HG03103 (cell line): Measurements from ENCODE around the gene IKZF1.

Source experiments
- ATAC-seq: cut with Tn5 transposase; IDR thresholded peaks from one replicate; pipeline ENCODE4 v1.9.1; 2021; ENCODE audit warnings: low read depth; ENCODE audit not compliant: unreplicated experiment

IKZF1 gene

DNA sequence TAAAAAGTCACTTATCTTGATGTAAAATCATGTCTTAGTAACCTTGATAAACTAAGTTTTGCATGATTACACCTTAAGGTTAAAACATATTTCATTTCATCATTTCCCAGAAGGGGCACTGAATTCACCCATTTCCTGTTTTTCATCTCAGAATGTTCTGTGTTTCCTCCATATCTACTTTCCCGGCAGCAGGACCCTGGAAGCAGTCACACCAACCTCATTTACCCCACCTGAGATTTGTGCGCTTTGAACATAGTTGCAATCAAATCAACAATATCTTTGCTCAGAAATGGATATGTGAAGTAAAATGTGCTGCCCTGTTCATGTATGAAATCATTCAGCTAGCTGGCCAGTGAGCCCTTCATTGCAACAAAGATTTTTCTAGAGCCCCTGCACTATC, 46.8 kb downstream of the IKZF1 start:
- ATAC-seq: no peak

DNA sequence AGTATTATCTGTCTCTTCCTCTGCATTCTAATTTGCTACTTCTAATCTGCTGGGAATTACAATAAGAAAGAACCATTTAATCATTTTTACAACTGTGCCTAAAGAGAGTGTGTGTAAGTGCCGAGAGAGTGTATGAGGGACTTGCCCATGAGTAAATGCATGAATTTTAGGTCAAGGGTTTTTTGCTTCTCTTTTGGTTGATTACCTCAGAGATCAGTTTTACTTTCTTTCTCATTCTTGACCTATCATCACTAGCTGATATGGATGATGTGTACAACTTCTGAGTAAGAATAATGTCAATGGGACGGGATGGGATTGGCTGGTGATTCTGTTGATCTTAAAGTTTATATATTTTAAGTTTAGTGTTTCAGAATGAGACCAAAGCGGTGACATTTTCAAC, 47.8 kb downstream of the IKZF1 start:
- peak; percentile 69 for ATAC-seq

GRCh38 chr7:50352751-50353150, 48.2 kb downstream of the IKZF1 start:
- ATAC-seq: no peak

DNA sequence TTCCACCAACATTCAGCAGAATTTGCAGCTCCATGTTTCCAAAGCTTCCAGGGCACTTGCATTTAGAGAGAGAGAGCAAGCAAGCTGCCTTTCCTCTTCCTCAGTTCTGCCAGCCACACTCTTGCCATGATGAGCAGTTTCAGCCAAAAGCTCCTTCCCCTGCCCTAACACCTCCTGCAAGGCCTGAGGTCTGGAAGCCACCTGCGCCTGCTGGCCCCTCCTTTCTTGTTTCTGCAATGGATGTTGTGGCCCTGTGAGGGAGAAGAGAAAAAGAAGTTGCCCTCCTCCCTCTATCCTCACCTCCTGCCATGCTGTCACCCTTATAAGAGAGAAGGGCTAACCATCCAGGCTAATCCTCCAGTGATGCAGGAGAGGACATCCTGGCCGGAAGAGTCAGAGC, 48.7 kb downstream of the IKZF1 start:
- ATAC-seq: no peak

DNA sequence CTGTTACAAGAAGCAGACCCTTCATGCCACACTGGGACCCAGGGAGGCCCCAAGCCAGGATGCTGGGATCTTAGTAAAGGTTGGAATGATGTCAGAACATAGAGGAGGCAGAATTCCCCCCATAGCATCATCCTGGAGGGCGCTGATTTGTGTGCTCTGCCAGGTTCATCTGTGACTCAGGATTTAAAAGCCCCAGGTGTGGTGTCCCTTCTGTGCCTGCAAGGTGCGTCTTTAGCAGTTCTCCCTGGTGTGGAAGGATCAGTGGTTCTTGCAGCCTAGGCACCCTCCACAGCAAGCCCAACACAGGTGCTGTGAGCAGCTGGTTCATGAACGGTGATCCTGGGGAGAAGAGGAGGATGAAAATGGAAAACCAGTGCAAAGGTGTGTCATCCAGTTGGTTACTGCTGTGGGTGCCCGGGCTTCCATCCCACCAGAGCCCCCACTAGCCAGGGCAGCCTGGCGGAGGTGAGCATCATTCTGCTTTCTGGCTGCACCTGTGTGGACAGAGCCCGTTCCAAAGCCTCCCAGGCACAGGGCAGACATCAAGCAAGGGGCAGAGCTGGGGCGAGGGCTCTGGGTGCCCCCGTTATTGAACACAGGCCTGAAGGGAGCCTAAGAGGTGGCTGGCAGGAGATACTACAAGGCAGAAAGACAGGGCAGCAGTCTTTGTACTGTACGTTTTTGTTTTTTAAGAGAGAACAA, 49.5 kb downstream of the IKZF1 start:
- ATAC-seq: no peak

DNA sequence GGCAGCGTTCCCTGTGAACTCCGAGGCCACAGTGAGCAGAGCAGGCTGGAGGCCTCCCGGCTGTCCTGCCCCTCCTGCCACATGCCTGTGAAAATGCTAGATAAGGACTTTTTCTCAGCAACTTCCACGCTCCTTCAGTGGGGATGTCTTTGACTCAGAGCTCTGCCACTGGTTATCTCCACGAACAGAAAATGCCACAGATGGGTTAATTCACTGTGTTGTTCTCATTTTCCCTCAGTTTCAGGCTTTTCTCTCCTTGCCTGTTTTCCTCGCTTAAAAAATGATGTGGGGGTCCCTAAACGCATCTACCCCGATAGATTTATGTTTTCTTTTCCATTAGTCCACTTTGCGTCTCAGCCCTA, 51.3 kb downstream of the IKZF1 start:
- no peak for ATAC-seq

DNA sequence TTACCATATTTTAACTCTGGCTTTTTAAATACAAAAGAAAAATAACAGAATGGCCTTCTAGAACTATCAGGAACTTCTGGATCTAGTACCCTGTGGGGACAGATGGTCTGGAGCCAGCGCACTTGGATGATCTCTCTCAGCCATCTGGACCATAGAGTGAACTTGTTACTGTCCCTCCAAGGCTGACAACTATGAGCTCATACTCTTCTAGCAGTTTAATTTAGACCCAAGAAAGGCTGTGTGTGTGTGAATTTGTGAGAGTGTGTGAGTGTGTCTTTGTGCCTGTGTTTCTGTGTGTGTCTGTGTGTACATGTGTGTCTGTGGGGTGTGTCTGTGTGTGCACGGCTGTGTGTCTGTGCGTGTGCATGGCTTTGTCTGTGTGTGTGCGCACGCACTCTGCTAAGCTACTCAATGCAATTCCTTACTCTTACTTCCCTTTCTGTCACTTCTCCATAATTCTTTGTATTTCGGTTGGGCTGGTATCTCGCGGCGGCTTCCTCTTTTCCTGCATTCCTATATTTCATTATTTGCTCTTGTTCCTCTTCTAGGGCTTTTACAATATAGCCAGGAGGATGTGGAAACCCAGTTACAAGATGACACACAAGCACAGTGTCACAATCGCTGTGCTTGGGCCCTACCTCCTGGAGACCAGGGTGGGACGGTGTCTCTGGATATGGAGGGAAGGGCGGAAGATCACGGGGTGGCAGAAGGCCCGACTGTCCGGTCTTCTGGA, 51.9 kb downstream of the IKZF1 start:
- no peak for ATAC-seq

GRCh38 chr7:50356945-50357268, 52.4 kb downstream of the IKZF1 start:
- no peak for ATAC-seq

DNA sequence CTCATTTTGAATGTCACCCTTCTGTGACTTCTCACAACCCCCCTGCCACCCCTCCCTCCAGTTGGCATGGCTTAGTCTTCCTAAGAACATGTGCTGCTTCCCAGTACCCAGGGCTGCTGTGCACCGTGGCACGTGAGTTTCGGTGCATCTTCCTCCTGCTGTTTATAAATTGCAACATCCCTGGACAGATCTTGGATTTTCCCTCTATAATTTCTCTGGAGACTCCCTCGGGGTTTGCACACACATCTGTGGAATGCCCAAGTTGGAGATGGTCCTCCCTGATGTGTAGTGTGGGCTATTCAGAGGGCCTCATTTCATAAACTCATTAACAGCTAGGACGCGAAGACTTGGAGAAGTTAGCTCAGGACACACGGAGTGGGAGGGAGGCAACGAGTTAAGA, 52.9 kb downstream of the IKZF1 start:
- ATAC-seq: no peak

DNA sequence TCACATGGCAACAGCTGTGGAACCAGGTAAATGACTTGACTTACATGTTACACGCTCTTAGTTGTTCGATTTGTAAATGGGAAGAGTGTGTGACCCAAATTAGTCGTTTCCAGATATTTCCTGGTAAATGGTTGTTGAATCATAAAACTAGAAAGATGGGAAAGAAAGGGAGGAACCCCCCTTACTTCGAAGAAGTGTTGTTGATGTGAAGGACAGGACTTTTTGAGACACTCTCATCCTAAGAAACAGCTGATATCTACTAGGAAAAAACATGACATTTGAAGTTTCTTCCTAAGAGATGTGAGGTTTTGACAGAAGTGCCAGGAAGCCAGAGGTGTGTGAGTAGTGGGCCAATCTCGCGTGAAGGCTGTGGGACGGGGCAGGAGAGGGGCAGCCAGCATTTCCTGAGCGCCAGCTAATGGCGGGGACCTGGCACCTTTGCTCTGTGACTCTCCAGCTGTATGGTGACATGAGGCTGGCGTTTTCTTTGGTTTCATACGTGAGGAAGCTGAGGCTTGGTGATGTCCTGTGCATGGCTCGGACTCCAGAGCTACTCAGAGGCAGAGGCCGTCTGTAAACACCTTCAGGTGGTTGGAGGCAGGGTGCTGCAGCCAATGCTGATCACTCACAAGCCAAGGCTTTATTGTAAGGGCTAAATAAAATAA, 53.7 kb downstream of the IKZF1 start:
- no peak for ATAC-seq

- ATAC-seq: no peak
These were observed 54.3 kb downstream of the IKZF1 start for GRCh38 chr7:50358779-50359178.

DNA sequence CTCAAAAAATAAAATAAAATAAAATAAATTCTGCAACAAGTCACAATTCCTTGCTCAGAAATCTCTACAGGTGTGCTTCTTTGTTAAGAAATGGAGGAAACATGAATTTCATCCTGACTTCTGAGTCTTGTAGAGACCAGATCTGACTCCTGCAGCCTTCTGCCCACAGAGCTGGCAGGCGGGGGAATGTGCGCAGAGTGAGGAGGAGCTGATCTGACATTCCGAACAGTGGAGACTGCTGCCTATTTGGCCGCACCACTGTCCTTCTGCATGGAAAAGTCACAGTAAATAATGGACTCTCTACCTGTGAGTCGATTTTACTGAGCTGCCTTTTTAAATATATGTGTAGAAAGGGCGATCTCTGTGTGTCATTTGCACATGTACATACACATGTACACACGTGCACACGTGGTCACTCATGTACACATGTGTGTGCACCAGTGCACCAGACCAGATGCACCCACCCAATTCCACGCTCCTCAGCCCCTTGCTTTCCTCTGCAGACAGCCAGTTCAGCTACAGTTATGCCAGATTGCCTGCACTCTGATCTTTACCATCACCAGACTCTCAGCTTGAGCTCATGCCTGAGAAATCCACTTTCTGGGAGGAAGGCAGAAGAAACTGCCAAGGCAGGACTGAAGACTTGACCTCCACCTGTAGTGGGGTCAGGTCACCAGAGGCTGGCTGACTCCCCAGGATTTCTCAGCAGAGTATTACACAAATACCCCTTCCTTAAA, 54.9 kb downstream of the IKZF1 start:
- no peak for ATAC-seq

DNA sequence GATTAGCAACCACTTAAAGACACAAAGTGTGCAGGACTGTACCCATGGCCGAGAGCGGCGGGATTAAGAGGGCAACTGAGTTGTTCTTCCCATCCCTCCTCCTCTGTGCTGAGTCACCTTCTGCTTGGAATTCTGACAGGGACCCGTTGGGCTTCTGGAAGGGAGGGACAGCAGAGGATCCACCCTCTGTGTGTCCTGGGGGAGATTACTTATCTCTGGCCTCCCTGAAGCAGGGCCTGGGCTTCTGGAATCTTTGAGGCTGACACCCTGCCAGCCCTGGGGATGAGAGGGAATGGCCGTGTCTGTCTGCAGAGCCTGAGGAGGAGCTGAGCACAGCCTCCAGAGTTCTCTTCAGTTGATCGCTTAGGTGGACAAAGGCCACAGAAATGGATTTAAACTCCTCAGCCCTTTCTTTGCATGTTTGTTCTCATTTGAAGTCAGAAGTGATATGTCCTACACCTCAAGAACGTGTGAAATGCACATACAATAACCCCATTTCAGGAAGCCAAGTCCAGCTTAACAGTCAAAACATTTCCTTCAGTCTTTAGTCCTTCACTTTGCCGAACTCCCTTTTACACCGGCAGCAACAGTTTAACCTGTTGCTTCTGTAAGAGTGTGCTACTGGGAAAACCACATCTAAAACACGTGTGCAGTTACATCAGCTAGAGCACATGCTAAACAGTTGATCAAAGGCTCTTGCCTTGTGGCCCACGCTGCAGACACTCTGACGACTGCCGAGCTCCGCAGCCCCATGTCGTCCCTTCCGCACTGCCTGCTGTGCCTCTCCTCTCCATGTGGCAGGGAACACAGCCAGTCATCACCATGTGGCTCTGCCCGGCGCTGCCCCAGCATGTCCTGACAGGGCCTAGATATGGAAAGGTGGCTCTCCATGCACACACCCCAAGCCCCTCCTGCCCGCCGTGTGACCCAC, 55.7 kb downstream of the IKZF1 start:
- ATAC-seq: no peak

DNA sequence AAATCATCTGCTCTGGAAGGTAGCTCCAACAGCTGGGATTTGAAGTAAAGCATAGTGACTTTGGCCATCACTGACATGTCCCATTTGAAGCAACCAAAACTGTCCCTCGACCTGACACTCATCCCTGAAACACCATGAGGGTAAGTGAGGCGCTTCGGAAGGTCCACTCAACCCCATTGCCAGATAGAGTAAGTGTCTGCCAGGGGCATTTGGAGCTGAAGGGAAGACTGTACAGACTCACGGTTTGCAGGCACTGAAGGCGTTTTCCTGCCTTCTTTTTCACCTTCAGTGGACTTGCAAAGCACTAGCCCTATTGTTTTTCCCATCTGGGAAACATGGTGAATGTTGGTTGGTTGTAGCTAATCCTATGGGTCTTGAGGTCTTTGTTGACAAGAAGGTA, 57.6 kb downstream of the IKZF1 start:
- ATAC-seq: no peak

DNA sequence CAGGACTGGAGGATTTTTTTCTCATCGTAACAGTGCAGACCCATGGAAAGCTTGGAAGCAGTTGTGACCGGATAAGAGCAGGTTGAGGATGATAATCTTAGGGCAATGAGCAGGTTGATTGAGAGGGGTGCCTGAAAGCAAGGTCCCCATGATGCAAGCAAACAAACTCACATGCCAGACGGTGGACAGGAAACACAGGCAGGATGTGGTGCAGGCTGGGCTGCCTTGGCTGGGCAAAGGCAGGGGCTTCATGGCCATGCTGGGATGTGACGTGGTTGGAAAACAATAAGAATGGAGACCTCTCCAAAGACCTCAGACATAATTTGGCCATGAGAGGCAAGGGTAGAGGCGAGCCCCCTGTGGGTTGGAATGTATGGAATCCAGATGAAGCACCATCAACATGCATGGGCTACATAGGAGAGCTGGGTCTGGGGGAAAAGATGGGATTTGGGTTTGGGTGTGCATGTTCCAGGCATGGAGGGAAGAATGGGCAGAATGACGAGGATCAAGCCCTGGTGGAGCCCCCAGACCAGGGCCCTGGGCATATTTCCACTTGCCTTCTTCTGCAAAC, 58.3 kb downstream of the IKZF1 start:
- ATAC-seq: no peak

DNA sequence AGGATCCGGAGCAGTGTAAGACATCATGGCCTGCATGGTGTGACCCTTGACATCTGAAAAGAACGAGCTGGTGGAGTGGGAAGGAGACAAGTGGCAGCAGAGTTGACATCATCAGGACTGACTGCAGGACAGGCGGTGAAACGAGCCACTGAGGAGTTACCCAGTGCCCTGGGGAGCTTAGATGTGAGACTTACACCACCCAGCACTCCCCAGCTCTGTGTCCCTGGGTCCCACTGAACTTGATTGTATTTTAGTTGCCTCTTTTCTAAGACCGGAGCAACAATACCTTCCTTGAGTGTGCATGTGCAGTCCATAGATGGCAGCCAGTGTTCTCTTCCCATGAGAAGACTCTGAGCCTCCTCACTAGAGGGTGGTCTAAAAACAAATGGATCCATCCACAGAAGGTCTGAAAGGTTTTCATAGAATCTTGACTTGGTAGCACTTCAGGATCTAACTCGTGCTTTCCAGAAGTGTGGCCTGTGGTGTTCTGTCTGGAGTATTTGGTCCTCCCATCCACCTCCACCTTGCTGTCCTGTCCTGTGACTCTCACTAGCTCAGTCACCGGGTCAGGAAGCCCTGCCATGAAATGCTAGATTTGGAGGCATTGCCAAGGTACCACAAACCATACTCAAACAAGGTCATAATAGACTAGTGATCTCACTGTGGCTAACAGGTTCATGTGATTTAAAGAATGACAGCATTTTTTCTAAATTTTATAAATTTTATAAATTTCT, 59.0 kb downstream of the IKZF1 start:
- no peak for ATAC-seq

GRCh38 chr7:50364645-50365044, 60.1 kb downstream of the IKZF1 start:
- no peak for ATAC-seq

DNA sequence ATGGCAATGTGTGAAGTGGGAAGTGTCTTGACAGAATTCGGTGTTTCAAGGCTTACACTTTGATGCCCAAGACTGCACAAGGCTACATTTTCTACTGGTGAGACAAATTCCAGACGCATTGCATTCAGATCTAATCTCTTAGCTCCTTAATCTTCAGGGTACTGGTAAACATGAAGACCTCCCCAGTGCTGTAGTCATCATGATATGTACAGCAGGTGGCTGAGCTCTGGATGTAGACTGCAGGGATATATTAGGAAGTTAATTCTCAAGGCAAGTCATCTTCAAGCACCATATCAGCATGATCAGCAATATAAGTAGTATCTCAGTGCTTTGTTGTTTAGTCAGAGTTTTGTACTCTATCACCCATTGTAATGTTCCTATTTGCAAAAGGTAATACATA, 61.8 kb downstream of the IKZF1 start:
- ATAC-seq: no peak

DNA sequence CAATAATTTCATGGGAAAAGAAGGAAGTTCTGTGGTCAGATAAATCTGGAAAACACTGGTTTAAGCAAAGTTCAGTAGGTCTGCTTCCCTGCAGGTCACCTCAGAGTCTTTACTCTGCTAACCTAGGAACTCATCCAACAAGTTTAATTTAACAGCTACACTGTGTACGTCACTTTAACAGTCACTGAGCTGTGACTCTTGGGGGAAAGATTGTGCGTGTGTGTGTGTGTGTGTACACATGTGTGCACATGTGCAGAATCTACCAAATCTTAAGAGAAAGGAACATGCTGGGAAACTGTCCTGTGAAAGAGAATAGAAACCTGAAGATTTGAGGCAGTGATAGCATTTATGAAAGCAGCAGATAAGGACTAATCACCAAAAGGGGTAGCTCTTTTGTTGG, 62.6 kb downstream of the IKZF1 start:
- no peak for ATAC-seq
